HPDE6-E6E7 (cell line): ENCODE data around the gene WNT8B.

Experiments
- DNase-seq: peaks from one replicate; pipeline ENCODE4 v3.0.0; 2011; ENCODE audit warnings: missing footprints; ENCODE audit errors: extremely low spot score

The WNT8B gene

GRCh38 chr10:100519311-100520051 is 56.7 kb downstream of the WNT8B start, which contains the start of gene SEC31B:
TSS of gene SEC31B (minus strand) at chr10:100519861. CDS start at chr10:100516952, 2,909 bp downstream.
- DNase-seq = no peak

- no peak for DNase-seq
These were observed 58.0 kb downstream of the WNT8B start for GRCh38 chr10:100520811-100521210.

GRCh38 chr10:100522107-100522801 is 59.4 kb downstream of the WNT8B start:
- DNase-seq = no peak

GRCh38 chr10:100522945-100523344 is 60.1 kb downstream of the WNT8B start:
- no peak for DNase-seq

- DNase-seq = no peak
These were observed 61.4 kb downstream of the WNT8B start for GRCh38 chr10:100524206-100524605.

- no peak for DNase-seq
These were observed 61.8 kb downstream of the WNT8B start for GRCh38 chr10:100524638-100525037.

- DNase-seq = no peak
These were observed 65.5 kb downstream of the WNT8B start for GRCh38 chr10:100528123-100528886.

GRCh38 chr10:100528921-100529474 is 66.2 kb downstream of the WNT8B start:
- no peak for DNase-seq

GRCh38 chr10:100529475-100530298 is 66.9 kb downstream of the WNT8B start, which contains the start of gene NDUFB8:
TSS of gene NDUFB8 (minus strand) at chr10:100529871. CDS start at chr10:100529851, 20 bp downstream.
- peak; percentile 77 for DNase-seq

GRCh38 chr10:100531761-100532160 is 69.0 kb downstream of the WNT8B start:
- no peak for DNase-seq
